SK-N-MC (cell line): ENCODE data around the gene ZBTB17.

Source experiments
- EZH2 ChIP-seq: fragments of 200-600 bp; sonication (generic); IDR thresholded peaks from one replicate; pipeline ENCODE4 v1.6.1; 2017; ENCODE audit warnings: antibody characterized with exemption
- POLR2AphosphoS5 ChIP-seq: IDR thresholded peaks from 2 replicates; pipeline ENCODE4 v1.6.1; 2012; ENCODE audit warnings: mild to moderate bottlenecking, low read depth, low read length, borderline replicate concordance

DNA sequence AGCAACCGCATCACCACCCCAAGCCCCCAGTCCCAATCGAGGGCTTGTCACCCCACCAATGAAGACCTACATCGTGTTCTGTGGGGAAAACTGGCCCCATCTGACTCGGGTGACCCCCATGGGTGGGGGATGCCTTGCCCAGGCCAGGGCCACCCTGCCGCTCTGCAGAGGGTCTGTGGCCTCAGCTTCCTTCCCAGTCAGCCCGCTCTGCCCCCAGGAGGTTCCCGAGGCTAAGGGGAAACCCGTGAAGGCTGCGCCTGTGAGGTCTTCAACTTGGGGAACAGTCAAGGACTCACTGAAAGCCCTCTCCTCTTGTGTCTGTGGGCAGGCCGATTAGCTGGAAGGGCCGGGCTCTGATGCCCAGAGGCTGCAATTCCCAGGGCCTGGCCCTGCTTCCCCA, 30.1 kb upstream of the ZBTB17 start:
- TF ChIP-seq EZH2 (no peak), POLR2AphosphoS5 (no peak)
